ACC112 (cell line): ENCODE results near the gene CSTF1.

Experiments
- H2AFZ ChIP-seq: fragments of 200-600 bp; sonication (generic); one replicate; pipeline ENCODE4 v1.6.0; 2017; ENCODE audit warnings: antibody characterized with exemption, low read length; ENCODE audit not compliant: unreplicated experiment
- H3K27ac ChIP-seq: fragments of 200-600 bp; sonication (generic); 2 replicates; pipeline ENCODE4 v1.5.1; 2014; ENCODE audit warnings: low read depth, mild to moderate bottlenecking, antibody characterized with exemption, low read length, moderate library complexity
- H3K27me3 ChIP-seq: fragments of 200-600 bp; sonication (generic); 2 replicates; pipeline ENCODE4 v1.6.1; 2014; ENCODE audit warnings: mild to moderate bottlenecking, antibody characterized with exemption, low read length, moderate library complexity, mixed read lengths; ENCODE audit not compliant: insufficient read depth
- H3K36me3 ChIP-seq: fragments of 200-600 bp; sonication (generic); 2 replicates; pipeline ENCODE4 v1.6.1; 2016; ENCODE audit warnings: mild to moderate bottlenecking, antibody characterized with exemption, low read length, moderate library complexity, mixed read lengths; ENCODE audit not compliant: insufficient read depth
- H3K4me1 ChIP-seq: fragments of 200-600 bp; sonication (generic); one replicate; pipeline ENCODE4 v1.6.1; 2016; ENCODE audit warnings: low read length, mixed read lengths; ENCODE audit not compliant: insufficient read depth, unreplicated experiment, control insufficient read depth
- H3K4me3 ChIP-seq: fragments of 200-600 bp; sonication (generic); 2 replicates; pipeline ENCODE4 v1.5.1; 2014; ENCODE audit warnings: mild to moderate bottlenecking, low read depth, low read length
- H3K79me2 ChIP-seq: fragments of 200-600 bp; sonication (generic); one replicate; pipeline ENCODE4 v1.6.0; 2016; ENCODE audit warnings: low read length; ENCODE audit not compliant: control insufficient read depth, unreplicated experiment, insufficient read depth

Gene CSTF1

DNA sequence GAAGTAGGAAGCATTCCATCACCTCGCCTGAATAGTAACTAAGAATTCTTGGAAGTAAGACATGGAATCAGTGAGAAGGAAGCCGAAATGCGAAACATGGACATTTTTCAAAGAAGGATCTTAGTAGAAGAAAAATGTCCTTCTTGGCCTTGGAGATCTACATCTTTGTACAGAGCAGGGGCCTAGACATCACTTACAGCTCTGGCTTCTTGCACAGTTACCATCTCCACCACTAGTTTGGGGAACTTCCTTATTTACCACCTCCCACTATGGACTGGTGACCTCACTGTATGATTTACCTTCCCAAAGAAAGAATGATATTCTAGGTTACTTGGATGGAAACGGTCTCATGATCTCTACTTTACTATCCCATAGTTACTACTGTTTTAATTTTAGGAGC lies 35.4 kb downstream of the CSTF1 start:
- Histone ChIP-seq H2AFZ (no peak overlapping the region), H3K79me2 (no peaks in the 10 kb centered on the region), H3K27me3 (no peaks in the 10 kb centered on the region), H3K4me1 (peaks cover 20% of the 10 kb centered on the region), H3K4me3 (no peak overlapping the region), H3K36me3 (no peaks in the 10 kb centered on the region), H3K27ac (no peak overlapping the region)

GRCh38 chr20:56428410-56428809 lies 36.0 kb downstream of the CSTF1 start:
- Histone ChIP-seq H3K4me1 (peaks cover 15% of the 10 kb centered on the region), H2AFZ (no peak overlapping the region), H3K27me3 (no peaks in the 10 kb centered on the region), H3K27ac (no peak overlapping the region), H3K36me3 (no peaks in the 10 kb centered on the region), H3K79me2 (no peaks in the 10 kb centered on the region), H3K4me3 (no peak overlapping the region)

DNA sequence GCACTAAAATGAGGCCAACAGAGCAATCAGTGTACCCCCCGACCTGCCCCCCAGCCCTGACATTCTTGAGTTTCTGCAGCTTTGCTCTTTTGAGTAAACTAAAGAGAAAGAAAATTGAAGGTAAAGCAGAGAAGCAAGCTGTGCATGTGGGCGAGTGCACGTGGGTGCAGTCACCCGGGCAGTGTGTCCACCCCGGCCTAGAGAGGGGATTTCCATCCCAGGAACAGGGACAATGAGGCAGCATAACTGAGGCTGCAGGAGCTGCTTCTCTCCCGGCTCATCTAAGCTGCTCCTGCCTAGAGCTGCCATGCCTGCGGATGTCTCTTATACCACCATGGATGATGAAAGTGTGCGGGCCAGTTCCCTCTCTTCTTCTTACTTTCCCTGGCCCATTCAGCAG lies 36.4 kb downstream of the CSTF1 start:
- peak overlapping the region; percentile 18 for H2AFZ ChIP-seq
- H3K79me2 ChIP-seq, result no peaks in the 10 kb centered on the region
- no peaks in the 10 kb centered on the region for H3K27me3 ChIP-seq
- H3K27ac ChIP-seq, result peak overlapping the region; percentile 20; the same call in 1 of the 2 replicates
- 0 out of 2 replicates have a peak overlapping the region, but pooled peaks have one; percentile 48 for H3K4me3 ChIP-seq
- H3K36me3 ChIP-seq, result no peaks in the 10 kb centered on the region
- H3K4me1 ChIP-seq, result peaks cover 15% of the 10 kb centered on the region

GRCh38 chr20:56429502-56429901 lies 37.1 kb downstream of the CSTF1 start:
- H3K36me3 ChIP-seq, result no peaks in the 10 kb centered on the region
- peak overlapping the region; percentile 77 for H2AFZ ChIP-seq
- H3K27me3 ChIP-seq, result no peaks in the 10 kb centered on the region
- no peaks in the 10 kb centered on the region for H3K79me2 ChIP-seq
- H3K4me1 ChIP-seq, result peaks cover 15% of the 10 kb centered on the region
- H3K4me3 ChIP-seq, result peak overlapping the region; percentile 48; the same call in 1 of the 2 replicates
- no peak overlapping the region; the same call in 1 of the 2 replicates for H3K27ac ChIP-seq

- Histone ChIP-seq H3K4me1 (peaks cover 15% of the 10 kb centered on the region), H3K36me3 (no peaks in the 10 kb centered on the region), H3K4me3 (peak overlapping the region; percentile 48; the same call in 1 of the 2 replicates), H3K27me3 (no peaks in the 10 kb centered on the region), H2AFZ (peak overlapping the region; percentile 77), H3K27ac (no peak overlapping the region), H3K79me2 (no peaks in the 10 kb centered on the region)
These were observed 37.5 kb downstream of the CSTF1 start for GRCh38 chr20:56429941-56430340.

DNA sequence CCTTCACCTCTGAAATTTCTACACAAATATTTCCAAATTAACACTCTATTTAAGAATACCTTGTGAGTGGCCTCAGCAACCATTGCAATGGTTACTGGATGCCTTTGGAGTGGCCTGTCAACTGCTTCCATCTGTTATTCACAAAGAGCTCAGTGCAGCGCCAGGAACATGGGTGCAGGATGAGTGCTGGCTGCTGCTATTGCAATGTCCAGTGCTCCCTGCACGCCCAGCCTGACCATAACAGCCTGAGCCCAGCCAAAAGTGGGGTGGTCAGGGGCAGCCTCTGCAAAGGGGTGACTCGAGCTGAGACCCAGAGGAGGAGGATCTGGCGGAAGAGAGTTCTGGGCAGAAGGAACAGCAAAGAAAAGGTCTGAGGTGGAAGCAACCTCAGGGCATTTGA lies 38.0 kb downstream of the CSTF1 start:
- Histone ChIP-seq H3K27ac (no peak overlapping the region), H3K27me3 (no peaks in the 10 kb centered on the region), H3K79me2 (no peaks in the 10 kb centered on the region)

DNA sequence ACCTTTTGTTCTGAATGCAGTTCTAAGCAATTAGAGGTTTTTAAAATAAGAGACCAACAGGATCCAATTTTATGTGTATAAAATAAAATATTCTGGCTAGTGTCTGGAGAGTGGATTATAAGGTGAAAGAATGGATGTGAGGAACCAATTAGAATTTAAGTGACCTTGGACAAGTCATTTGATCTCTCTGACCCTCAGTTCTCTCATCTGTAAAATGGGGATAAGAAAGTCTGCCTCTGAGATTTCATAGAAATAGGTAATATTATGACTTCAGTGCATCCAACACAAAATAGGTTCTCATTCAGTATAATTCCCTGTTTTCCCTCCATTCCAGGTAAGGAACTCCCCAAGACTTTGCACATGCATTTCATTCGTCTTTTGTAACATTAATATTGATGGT lies 38.5 kb downstream of the CSTF1 start:
- no peak overlapping the region for H3K27ac ChIP-seq

More for the DNA sequence above, 38.0 kb downstream of the CSTF1 start:
- no peak overlapping the region for H3K4me3 ChIP-seq
- no peaks in the 10 kb centered on the region for H3K36me3 ChIP-seq
- no peak overlapping the region for H2AFZ ChIP-seq
- H3K4me1 ChIP-seq, result peaks cover 15% of the 10 kb centered on the region

GRCh38 chr20:56431471-56431870 lies 39.0 kb downstream of the CSTF1 start:
- H3K4me3 ChIP-seq, result no peak overlapping the region
- H3K79me2 ChIP-seq, result no peaks in the 10 kb centered on the region
- no peak overlapping the region for H3K27ac ChIP-seq
- no peak overlapping the region for H2AFZ ChIP-seq
- H3K36me3 ChIP-seq, result no peaks in the 10 kb centered on the region
- peaks cover 15% of the 10 kb centered on the region for H3K4me1 ChIP-seq
- no peaks in the 10 kb centered on the region for H3K27me3 ChIP-seq

More for the DNA sequence above, 38.5 kb downstream of the CSTF1 start:
- Histone ChIP-seq H3K4me3 (no peak overlapping the region), H3K79me2 (no peaks in the 10 kb centered on the region), H3K27me3 (no peaks in the 10 kb centered on the region), H2AFZ (no peak overlapping the region), H3K36me3 (no peaks in the 10 kb centered on the region), H3K4me1 (peaks cover 15% of the 10 kb centered on the region)

DNA sequence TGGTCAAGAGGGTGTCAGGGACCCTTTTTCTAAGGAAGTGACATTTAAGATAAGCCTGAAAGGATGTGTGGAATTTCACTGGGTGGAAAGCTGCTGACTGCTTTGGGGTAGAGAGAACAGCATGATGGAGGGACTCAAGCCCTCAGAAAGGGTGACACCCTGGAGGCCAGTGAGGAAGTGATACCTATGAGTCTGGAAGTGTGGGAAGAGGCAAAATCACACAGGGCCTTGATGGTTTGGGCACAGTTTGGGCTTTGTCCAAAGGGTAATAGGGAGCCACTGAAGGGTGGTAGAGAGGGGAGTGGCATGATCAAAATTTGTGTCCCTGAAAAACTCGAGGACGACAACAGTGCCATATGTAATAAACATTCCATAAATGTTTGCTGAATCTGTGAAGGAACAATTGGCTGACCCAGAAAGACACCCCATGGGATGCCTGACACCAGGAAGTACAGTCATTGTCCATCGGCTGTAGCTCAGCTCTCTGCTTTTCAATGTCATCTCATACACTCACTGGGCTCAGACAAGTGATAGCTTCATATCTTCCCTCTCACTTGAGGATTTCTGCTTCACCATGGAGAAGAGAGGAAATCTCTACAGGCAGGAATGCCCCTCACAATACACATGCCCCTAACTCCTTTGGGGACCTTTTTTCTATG lies 40.9 kb downstream of the CSTF1 start:
- Histone ChIP-seq H2AFZ (peak overlapping the region; percentile 21), H3K79me2 (no peaks in the 10 kb centered on the region), H3K36me3 (no peaks in the 10 kb centered on the region), H3K4me1 (peaks cover 15% of the 10 kb centered on the region), H3K4me3 (no peak overlapping the region), H3K27ac (peak overlapping the region; percentile 33; the same call in 1 of the 2 replicates), H3K27me3 (no peaks in the 10 kb centered on the region)

GRCh38 chr20:56433880-56434255 lies 41.4 kb downstream of the CSTF1 start:
- peaks cover 12% of the 10 kb centered on the region for H3K4me1 ChIP-seq
- H3K79me2 ChIP-seq, result no peaks in the 10 kb centered on the region
- H3K27me3 ChIP-seq, result no peaks in the 10 kb centered on the region
- no peak overlapping the region for H3K4me3 ChIP-seq
- H3K36me3 ChIP-seq, result no peaks in the 10 kb centered on the region
- H2AFZ ChIP-seq, result peak overlapping the region; percentile 21
- H3K27ac ChIP-seq, result peak overlapping the region; percentile 33; the same call in 1 of the 2 replicates

DNA sequence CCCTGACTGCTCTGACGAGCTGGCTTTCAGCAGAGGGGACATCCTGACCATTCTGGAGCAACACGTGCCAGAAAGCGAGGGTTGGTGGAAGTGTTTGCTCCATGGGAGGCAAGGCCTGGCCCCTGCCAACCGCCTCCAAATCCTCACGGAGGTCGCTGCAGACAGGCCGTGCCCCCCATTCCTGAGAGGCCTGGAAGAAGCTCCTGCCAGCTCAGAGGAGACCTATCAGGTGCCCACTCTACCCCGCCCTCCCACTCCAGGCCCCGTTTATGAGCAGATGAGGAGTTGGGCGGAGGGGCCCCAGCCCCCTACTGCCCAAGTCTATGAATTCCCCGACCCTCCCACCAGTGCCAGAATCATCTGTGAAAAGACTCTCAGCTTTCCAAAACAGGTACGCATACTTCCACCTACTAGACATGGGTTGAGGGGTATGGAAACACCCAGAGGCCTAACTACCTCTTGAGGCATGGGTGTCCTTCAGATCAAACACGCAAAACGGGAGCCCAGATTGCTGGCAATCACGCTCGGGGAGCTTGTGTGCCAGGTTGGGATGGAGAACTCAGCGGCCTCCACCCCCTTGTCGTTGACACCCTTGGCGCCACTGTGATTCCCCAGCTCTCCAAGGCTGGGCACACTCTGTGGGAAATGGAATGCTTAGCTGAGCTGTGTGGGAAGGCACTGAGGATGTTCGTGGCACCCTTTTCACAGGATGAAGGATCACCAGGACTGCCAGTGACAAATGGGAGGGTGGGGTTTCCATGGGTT lies 44.9 kb downstream of the CSTF1 start:
- no peak overlapping the region for H3K4me3 ChIP-seq
- H3K4me1 ChIP-seq, result peaks cover 11% of the 10 kb centered on the region
- H3K79me2 ChIP-seq, result no peaks in the 10 kb centered on the region
- no peak overlapping the region for H2AFZ ChIP-seq
- H3K36me3 ChIP-seq, result no peaks in the 10 kb centered on the region
- no peaks in the 10 kb centered on the region for H3K27me3 ChIP-seq
- no peak overlapping the region for H3K27ac ChIP-seq
